H9 (cell line): ENCODE measurements around the gene FAM114A1. TPM values are rescaled to one million over a fixed set of nuclear protein-coding genes. Genes with fewer than 3 reads are reported as not detected.

Experiments used
- DNase-seq: peaks from one replicate; pipeline ENCODE4 v3.0.0-alpha.2; 2017
- H2AFZ ChIP-seq: one replicate; pipeline ENCODE4 v1.6.1; 2013; ENCODE audit warnings: mild to moderate bottlenecking, low read length, control low read depth, moderate library complexity
- H2AK5ac ChIP-seq: 2 replicates; pipeline ENCODE4 v1.6.1; 2013; ENCODE audit warnings: low read length, control low read depth, mixed read lengths; ENCODE audit not compliant: insufficient read length
- H2BK120ac ChIP-seq: one replicate; pipeline ENCODE4 v1.6.1; 2013; ENCODE audit warnings: low read depth, mild to moderate bottlenecking, low read length, control low read depth, inconsistent platforms; ENCODE audit not compliant: poor library complexity, severe bottlenecking
- H2BK12ac ChIP-seq: 2 replicates; pipeline ENCODE4 v1.6.1; 2013; ENCODE audit warnings: low read length, control low read depth, mixed read lengths, low read depth; ENCODE audit not compliant: insufficient read length
- H2BK15ac ChIP-seq: 2 replicates; pipeline ENCODE4 v1.6.1; 2013; ENCODE audit warnings: low read depth, low read length, control low read depth
- H2BK20ac ChIP-seq: one replicate; pipeline ENCODE4 v1.6.1; 2013; ENCODE audit warnings: low read depth, mild to moderate bottlenecking, low read length, control low read depth, inconsistent platforms; ENCODE audit not compliant: poor library complexity, severe bottlenecking
- H2BK5ac ChIP-seq: 2 replicates; pipeline ENCODE4 v1.6.1; 2013; ENCODE audit warnings: low read length, control low read depth, mixed read lengths; ENCODE audit not compliant: insufficient read length
- H3K14ac ChIP-seq: 2 replicates; pipeline ENCODE4 v1.6.1; 2013; ENCODE audit warnings: low read length, control low read depth; ENCODE audit not compliant: insufficient read depth
- H3K18ac ChIP-seq: 2 replicates; pipeline ENCODE4 v1.6.1; 2013; ENCODE audit warnings: low read depth, mild to moderate bottlenecking, mixed read lengths, low read length, control low read depth; ENCODE audit not compliant: insufficient read length
- H3K23ac ChIP-seq: 2 replicates; pipeline ENCODE4 v1.6.1; 2013; ENCODE audit warnings: low read length, control low read depth, mixed read lengths, low read depth; ENCODE audit not compliant: insufficient read length
- H3K23me2 ChIP-seq: 2 replicates; pipeline ENCODE4 v1.6.1; 2013; ENCODE audit warnings: low read depth, mild to moderate bottlenecking, mixed read lengths, low read length, control low read depth; ENCODE audit not compliant: insufficient read length, poor library complexity, severe bottlenecking
- H3K27ac ChIP-seq: 2 replicates; pipeline ENCODE4 v1.5.1; 2013; ENCODE audit warnings: low read length, control low read depth, mixed read lengths, low read depth; ENCODE audit not compliant: insufficient read length
- H3K27me3 ChIP-seq: 2 replicates; pipeline ENCODE4 v1.6.1; 2013; ENCODE audit warnings: low read length, control low read depth, inconsistent platforms; ENCODE audit not compliant: insufficient read depth
- H3K4ac ChIP-seq: 2 replicates; pipeline ENCODE4 v1.6.1; 2013; ENCODE audit warnings: low read depth, mild to moderate bottlenecking, control low read depth, inconsistent platforms, low read length, moderate library complexity
- H3K4me1 ChIP-seq: 2 replicates; pipeline ENCODE4 v1.6.1; 2013; ENCODE audit warnings: low read length, control low read depth, inconsistent platforms; ENCODE audit not compliant: insufficient read depth
- H3K4me2 ChIP-seq: 2 replicates; pipeline ENCODE4 v1.6.1; 2013; ENCODE audit warnings: low read length, control low read depth, mixed read lengths; ENCODE audit not compliant: insufficient read length, insufficient read depth
- H3K56ac ChIP-seq: 2 replicates; pipeline ENCODE4 v1.6.1; 2013; ENCODE audit warnings: low read depth, mild to moderate bottlenecking, mixed read lengths, low read length, control low read depth; ENCODE audit not compliant: insufficient read length
- H3K79me1 ChIP-seq: 2 replicates; pipeline ENCODE4 v1.6.1; 2013; ENCODE audit warnings: low read depth, mild to moderate bottlenecking, moderate library complexity, low read length, control low read depth, inconsistent platforms; ENCODE audit not compliant: insufficient read depth, poor library complexity, severe bottlenecking
- H3K79me2 ChIP-seq: 2 replicates; pipeline ENCODE4 v1.6.1; 2013; ENCODE audit warnings: low read length, control low read depth, inconsistent platforms; ENCODE audit not compliant: insufficient read depth
- H3K9ac ChIP-seq: 2 replicates; pipeline ENCODE4 v1.6.1; 2013; ENCODE audit warnings: low read length, control low read depth, mixed read lengths; ENCODE audit not compliant: insufficient read length; ENCODE audit errors: extremely low read depth
- H3K9me3 ChIP-seq: one replicate; pipeline ENCODE4 v1.6.1; 2013; ENCODE audit warnings: low read depth, low read length, inconsistent platforms; ENCODE audit not compliant: control insufficient read depth
- H3T11ph ChIP-seq: one replicate; pipeline ENCODE4 v1.6.1; 2013; ENCODE audit warnings: mild to moderate bottlenecking, low read length, control low read depth, inconsistent platforms
- H4K20me1 ChIP-seq: one replicate; pipeline ENCODE4 v1.6.1; 2013; ENCODE audit not compliant: control insufficient read depth, insufficient read length, insufficient read depth
- H4K5ac ChIP-seq: 2 replicates; pipeline ENCODE4 v1.6.1; 2013; ENCODE audit warnings: low read depth, mild to moderate bottlenecking, mixed read lengths, low read length, control low read depth; ENCODE audit not compliant: insufficient read length
- H4K8ac ChIP-seq: replicated peaks from 2 replicates; pipeline ENCODE4 v1.6.1; 2013; ENCODE audit warnings: low read length, control low read depth, mixed read lengths, low read depth; ENCODE audit not compliant: insufficient read length
- H4K91ac ChIP-seq: 2 replicates; pipeline ENCODE4 v1.6.1; 2013; ENCODE audit warnings: low read depth, mild to moderate bottlenecking, moderate library complexity, mixed read lengths, low read length, control low read depth; ENCODE audit not compliant: insufficient read length
- H3K27ac Mint-ChIP-seq, 3 experiments: 2 replicates in 2 of 3; 3 replicates in 1 of 3; pipeline ENCODE4 v1.8.0; 2020 to 2021; ENCODE audit warnings: mixed read lengths in 3 of 3, mild to moderate bottlenecking in 1 of 3, moderate library complexity in 1 of 3
- H3K27me3 Mint-ChIP-seq: 2 replicates; pipeline ENCODE4 v1.8.0; 2021; ENCODE audit warnings: low read depth, mild to moderate bottlenecking, moderate library complexity, mixed read lengths
- H3K36me3 Mint-ChIP-seq, 3 experiments: 2 replicates in 2 of 3; 3 replicates in 1 of 3; pipeline ENCODE4 v1.8.0; 2020 to 2021; ENCODE audit warnings: low read depth in 3 of 3, mixed read lengths in 3 of 3; ENCODE audit not compliant: insufficient read depth in 1 of 3
- H3K4me1 Mint-ChIP-seq, 2 experiments: 2 replicates each; pipeline ENCODE4 v1.8.0; 2020; ENCODE audit warnings: mixed read lengths in 2 of 2
- H3K4me3 Mint-ChIP-seq, 2 experiments: 2 replicates in 1 of 2; 3 replicates in 1 of 2; pipeline ENCODE4 v1.8.0; 2020 to 2021; ENCODE audit warnings: mild to moderate bottlenecking in 2 of 2, mixed read lengths in 2 of 2, moderate library complexity in 1 of 2
- H3K9me3 Mint-ChIP-seq, 2 experiments: 2 replicates in 1 of 2; 3 replicates in 1 of 2; pipeline ENCODE4 v1.8.0; 2020; ENCODE audit warnings: mild to moderate bottlenecking in 2 of 2, mixed read lengths in 2 of 2, moderate library complexity in 1 of 2
- CTCF ChIP-seq: fragments of 200-600 bp; sonication (generic); conservative IDR thresholded peaks from 3 replicates; pipeline ENCODE4 v1.8.0; 2021; ENCODE audit warnings: antibody characterized with exemption, mild to moderate bottlenecking
- WGBS: extraction: QIAGEN DNeasy Blood & Tissue Kit; methylation state at CpG from one replicate; pipeline ENCODE4 v1.1.7; 2013; ENCODE audit warnings: missing lambda C conversion rate, low lambda C conversion rate, mixed read lengths; ENCODE audit not compliant: insufficient read length; ENCODE audit errors: extremely low coverage; 5-methylcytosine and 5-hydroxymethylcytosine counted together
- total RNA-seq: library from RNA; stranded (reverse); gene quantifications from 2 replicates; pipeline ENCODE4 v1.2.1, GENCODE V29; 2021

Gene FAM114A1
- total RNA-seq, 1 experiment from 2014 or later, result 9.9 TPM

GRCh38 chr4:38911257-38911656 is 43.7 kb downstream of the FAM114A1 start:
- no peak overlapping the region for H2BK12ac ChIP-seq
- H3K23ac ChIP-seq, result no peak overlapping the region
- no peaks in the 10 kb centered on the region for H3K23me2 ChIP-seq
- Mint-ChIP-seq H3K4me1 (no peaks in the 10 kb centered on the region), H3K27ac (no peak overlapping the region), H3K27me3 (no peaks in the 10 kb centered on the region), H3K36me3 (peaks cover 0 to 7% (median 4%) of the 10 kb centered on the region in 3 experiments; a peak in 5 of 7 replicates), H3K9me3 (no peaks in the 10 kb centered on the region; a peak in 2 of 5 replicates), H3K4me3 (no peak overlapping the region)
- H3K9ac ChIP-seq, result no peak overlapping the region
- H3K27me3 ChIP-seq, result no peaks in the 10 kb centered on the region
- H2AK5ac ChIP-seq, result no peak overlapping the region
- no peaks in the 10 kb centered on the region for H3K79me2 ChIP-seq
- H3K79me1 ChIP-seq, result no peaks in the 10 kb centered on the region
- no peak overlapping the region for H2BK15ac ChIP-seq
- H3K4ac ChIP-seq, result no peak overlapping the region
- no CpG with 5 or more reads among the region's 4 CpGs for WGBS
- no peak overlapping the region for H3K27ac ChIP-seq
- no peak for DNase-seq
- no peak for TF ChIP-seq CTCF
- H4K5ac ChIP-seq, result no peak overlapping the region
- H4K8ac ChIP-seq, result no peak overlapping the region
- no peak overlapping the region for H2BK20ac ChIP-seq
- no peak overlapping the region for H2AFZ ChIP-seq
- H2BK120ac ChIP-seq, result no peak overlapping the region
- no peaks in the 10 kb centered on the region for H3K9me3 ChIP-seq
- no peak overlapping the region for H3K14ac ChIP-seq
- H3K18ac ChIP-seq, result no peak overlapping the region
- no peak overlapping the region for H2BK5ac ChIP-seq
- H3T11ph ChIP-seq, result no peak overlapping the region
- H4K20me1 ChIP-seq, result no peaks in the 10 kb centered on the region
- H3K4me2 ChIP-seq, result no peak overlapping the region
- no peak overlapping the region for H4K91ac ChIP-seq
- H3K4me1 ChIP-seq, result no peaks in the 10 kb centered on the region
- no peak overlapping the region for H3K56ac ChIP-seq
